Astrocyte of the cerebellum (primary cell): ENCODE measurements around the gene SLC12A7.

Source experiments
- DNase-seq: peaks from one replicate; pipeline ENCODE4 v3.0.0-alpha.2; 2011; ENCODE audit warnings: low read depth
- H3K4me3 ChIP-seq: 2 replicates; pipeline ENCODE4 v1.5.1; 2011; ENCODE audit warnings: mild to moderate bottlenecking, low read depth, low read length, moderate library complexity
- CTCF ChIP-seq: IDR thresholded peaks from 2 replicates; pipeline ENCODE4 v1.5.1; 2012; ENCODE audit warnings: low read length, low read depth, moderate library complexity, mild to moderate bottlenecking; ENCODE audit errors: missing control alignments
- in situ Hi-C: cut with HindIII; loops from 2 replicates; pipeline ENCODE4 v1.10.0; 2017; ENCODE audit warnings: low sequenced_read_pairs

Gene SLC12A7

GRCh38 chr5:1068895-1069719, 42.8 kb downstream of the SLC12A7 start:
- in situ Hi-C loops, result no loop called here
- no peak for DNase-seq
- no peak for TF ChIP-seq CTCF
- H3K4me3 ChIP-seq, result no peak overlapping the region

DNA sequence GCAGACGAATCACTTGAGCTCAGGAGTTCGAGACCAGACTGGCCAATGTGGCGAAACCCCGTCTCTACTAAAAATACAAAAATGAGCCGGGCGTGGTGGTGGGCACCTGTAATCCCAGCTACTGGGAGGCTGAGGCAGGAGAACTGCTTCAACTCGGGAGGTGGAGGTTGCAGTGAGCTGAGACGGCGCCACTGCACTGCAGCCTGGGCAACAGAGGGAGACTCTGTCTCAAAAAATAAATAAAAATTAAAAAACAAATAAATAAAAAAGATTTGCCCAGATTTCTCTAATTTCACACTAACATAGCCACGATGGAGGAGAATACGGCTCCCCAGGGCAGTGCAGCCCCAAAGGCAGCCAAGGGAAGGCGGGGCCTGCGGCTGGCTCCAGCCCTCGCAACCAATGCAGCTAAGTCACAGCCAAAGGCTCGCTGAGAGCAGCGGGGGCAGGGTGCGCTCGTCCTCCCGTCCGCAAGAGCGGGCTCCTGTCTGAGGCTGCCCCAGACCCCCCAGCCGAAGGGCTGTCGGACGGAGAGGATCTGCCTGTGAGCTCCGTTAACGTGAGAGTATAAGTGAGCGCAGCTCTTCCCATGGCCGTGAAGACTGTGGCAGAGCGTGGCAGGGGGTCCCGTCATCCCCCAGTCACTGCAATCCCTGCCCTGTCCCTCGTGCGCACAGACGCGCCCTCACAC, 43.5 kb downstream of the SLC12A7 start:
- in situ Hi-C loops, result no loop called here
- no peak for TF ChIP-seq CTCF
- no peak for DNase-seq
- no peak overlapping the region for H3K4me3 ChIP-seq

- no peak for DNase-seq
- no peak for TF ChIP-seq CTCF
- in situ Hi-C loops, result no loop called here
- no peak overlapping the region for H3K4me3 ChIP-seq
These were observed 44.4 kb downstream of the SLC12A7 start for GRCh38 chr5:1067141-1068121.

DNA sequence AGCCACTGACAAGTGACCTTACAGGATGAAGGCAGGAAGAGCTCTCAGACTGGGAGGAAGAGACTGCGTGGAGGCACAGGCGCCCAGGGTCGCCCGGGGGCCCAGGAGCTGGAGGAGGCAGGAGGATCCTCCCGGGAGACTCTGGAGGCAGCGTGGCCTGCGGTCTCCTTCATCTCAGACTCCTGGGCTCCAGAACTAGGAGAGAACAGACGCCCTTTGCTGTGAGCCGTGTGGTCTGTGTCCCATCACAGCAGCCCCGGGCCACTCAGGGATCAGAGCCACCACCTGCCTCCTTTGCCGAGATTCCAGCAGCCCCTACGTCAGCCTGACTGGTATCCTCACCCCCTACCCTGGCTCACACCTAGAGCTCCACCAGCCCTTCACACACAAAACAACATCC, 45.2 kb downstream of the SLC12A7 start:
- no peak for DNase-seq
- in situ Hi-C loops, result no loop called here
- no peak for TF ChIP-seq CTCF
- no peak overlapping the region for H3K4me3 ChIP-seq

DNA sequence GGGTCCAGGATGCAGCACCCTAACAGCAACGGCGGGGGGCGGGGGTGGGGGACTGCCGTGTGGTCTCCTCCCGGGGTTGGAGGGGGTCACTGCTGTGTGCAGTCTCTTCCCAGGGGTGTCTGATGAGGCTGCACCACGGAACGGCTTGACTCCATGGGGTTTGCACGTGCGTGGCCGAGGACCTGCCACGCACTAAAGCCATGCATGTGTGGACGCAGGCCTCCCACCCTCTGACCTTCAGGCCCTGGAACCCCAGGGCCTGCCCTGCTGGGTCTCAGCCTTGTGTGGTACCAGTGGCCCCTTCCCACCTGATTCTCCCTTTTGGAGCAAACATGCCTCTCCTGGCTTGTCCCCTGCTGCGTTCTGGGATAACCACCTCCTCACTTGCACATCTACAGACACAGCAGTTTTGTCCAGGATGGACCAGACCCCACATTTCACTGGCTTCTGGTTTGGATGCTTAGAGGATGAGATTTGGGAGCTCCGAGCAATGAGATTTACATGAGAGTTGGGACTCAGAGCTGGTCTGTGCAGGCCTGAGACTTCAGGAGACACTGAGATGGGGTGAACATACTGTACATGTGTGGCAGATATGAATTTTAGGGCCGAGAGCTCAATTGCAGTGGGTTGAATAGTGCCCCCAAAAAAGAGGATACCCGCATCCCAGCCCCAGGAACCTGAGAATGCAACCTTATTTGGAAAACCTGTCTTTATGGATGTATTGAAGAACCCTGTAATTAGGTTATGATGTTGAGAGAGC, 45.8 kb downstream of the SLC12A7 start:
- DNase-seq, result no peak
- in situ Hi-C loops, result no loop called here
- no peak overlapping the region for H3K4me3 ChIP-seq
- no peak for TF ChIP-seq CTCF
